NCI-H2196 (cell line): Measurements from ENCODE around the gene TRMO.

Source experiments
- DNase-seq: peaks from one replicate; lab custom pipeline; 2025; ENCODE audit not compliant: unreplicated experiment; lab: John Stamatoyannopoulos, UW

TRMO gene

DNA sequence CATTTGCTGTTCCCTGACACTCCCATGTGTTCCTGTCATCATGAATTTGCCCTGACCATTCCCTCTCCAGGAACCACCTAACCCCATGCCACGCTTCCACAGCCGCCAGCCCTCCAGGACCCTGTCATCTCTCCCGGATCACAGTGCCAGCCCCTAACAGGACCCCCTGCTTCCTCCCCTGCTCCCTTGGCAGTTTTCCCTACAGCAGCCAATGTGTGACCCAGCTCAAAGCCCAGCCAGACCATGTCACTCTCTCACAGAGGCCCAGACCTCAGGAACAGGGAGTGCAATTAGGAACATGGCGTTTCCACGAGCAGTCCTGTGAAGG lies 61.2 kb downstream of the TRMO start:
- no peak for DNase-seq

DNA sequence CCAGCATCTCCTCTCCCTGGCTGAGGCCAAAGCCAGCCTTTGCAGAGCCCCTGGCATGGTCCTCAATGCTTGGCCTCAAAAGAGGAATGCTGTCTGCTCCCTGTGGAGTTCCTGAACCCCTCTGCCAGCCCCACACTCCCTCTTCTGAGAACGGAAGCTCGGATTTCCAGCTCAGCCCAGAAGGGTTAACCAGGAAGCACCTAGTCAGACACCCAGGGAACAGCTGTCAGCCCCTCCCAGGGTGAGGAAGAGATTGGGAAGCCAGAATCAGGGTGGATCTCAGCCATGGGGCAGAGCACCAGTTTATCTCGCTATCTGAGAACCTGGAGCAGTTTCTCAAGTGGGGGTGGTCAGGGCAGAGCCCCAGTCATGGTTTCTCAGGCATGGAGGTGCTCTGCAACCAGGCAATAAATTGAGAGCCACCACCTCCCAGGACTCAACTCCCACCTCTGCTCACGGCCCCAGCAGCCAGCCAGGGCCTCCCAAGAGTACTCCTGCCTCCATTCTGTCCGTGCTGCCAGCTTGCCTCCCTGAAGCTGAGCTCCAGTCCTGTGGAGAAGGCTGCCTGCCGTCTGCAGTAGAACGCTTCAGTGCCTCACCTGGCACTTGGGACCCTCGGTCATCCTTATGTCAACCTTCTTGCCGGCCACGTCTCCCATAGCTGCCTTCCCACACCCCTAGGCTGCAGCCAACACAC lies 61.7 kb downstream of the TRMO start:
- DNase-seq = no peak

- no peak for DNase-seq
These were observed 63.0 kb downstream of the TRMO start for GRCh38 chr9:97859346-97859745.

DNA sequence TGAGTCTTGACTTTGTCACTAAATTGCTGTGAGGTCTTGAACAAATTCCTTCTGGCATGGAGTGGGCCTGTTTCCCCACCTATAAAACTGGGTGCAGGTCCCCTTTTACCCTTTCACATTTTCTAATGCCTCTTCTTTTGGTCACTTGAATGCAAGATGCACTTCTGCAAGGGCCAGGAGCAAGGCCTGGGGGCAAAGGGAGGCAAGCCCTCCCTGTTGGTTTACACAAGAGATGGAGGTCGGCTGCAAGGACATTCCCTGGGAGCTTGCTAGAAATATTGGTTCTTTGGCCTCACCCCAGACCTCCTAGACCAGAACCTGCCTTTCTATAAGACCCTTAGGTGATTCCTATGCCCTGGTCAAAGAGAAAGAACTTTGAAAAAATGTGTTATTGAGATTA lies 63.5 kb downstream of the TRMO start:
- DNase-seq = no peak

- DNase-seq = no peak
These were observed 63.9 kb downstream of the TRMO start for GRCh38 chr9:97858393-97858713.

DNA sequence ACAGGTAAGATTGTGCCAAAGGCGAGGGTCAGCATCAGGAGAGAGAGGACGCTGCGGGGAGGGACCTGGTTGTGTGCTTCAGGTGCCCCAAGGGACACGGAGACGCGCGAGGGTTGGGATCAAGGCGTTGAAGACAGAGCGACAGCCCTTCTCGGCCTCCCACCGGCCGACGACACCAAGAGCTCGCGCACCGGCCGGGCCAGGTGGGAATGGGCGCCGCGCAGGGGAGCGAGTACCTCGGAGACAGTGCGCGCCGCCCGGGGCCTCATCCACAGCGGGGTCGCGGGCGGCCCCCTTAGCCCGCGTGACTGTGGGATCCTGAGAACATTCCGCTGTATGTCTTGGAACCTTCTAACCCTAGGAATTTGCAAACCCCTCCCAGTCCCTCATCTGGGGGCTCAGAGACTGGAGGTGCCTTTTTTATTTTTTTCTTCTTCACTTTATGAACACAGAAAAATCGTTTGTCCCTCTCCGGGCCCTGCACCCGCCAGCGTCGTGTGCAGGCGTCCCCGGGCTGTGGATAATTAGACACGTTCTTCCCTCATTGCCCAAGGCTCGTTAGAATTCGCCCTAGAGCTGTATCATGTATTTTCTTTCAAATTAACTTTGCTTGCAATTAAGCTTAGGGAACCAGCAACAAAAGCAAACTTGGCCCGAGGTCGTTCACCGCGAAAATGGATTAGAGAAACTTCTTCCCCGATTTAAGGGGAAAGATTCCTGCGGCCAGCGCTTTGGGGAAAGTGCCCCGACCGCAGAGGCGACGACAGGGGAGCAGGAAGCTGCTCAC lies 64.5 kb downstream of the TRMO start:
- no peak for DNase-seq

- no peak for DNase-seq
These were observed 65.3 kb downstream of the TRMO start for GRCh38 chr9:97856857-97857605.

- DNase-seq = no peak
These were observed 66.4 kb downstream of the TRMO start for GRCh38 chr9:97855899-97856298.

DNA sequence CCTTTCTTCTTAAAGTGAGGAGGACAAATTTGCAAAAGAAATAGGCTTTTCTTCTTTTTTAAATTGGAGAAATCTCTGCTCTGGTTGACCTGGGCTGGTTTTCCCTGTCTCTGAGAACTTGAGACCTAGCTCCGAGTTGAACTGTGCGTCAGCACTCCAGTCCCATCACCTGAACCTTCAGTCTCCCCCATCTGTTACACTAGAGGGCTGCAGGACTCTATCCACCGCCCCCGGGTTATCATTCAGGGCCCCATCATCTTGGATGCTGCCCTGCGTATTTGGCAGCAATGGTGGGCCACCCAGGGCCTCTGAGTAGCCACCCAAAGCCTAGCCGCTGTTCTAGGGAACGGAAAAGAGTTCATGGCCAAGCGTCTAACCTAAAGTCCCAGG lies 66.8 kb downstream of the TRMO start:
- no peak for DNase-seq

DNA sequence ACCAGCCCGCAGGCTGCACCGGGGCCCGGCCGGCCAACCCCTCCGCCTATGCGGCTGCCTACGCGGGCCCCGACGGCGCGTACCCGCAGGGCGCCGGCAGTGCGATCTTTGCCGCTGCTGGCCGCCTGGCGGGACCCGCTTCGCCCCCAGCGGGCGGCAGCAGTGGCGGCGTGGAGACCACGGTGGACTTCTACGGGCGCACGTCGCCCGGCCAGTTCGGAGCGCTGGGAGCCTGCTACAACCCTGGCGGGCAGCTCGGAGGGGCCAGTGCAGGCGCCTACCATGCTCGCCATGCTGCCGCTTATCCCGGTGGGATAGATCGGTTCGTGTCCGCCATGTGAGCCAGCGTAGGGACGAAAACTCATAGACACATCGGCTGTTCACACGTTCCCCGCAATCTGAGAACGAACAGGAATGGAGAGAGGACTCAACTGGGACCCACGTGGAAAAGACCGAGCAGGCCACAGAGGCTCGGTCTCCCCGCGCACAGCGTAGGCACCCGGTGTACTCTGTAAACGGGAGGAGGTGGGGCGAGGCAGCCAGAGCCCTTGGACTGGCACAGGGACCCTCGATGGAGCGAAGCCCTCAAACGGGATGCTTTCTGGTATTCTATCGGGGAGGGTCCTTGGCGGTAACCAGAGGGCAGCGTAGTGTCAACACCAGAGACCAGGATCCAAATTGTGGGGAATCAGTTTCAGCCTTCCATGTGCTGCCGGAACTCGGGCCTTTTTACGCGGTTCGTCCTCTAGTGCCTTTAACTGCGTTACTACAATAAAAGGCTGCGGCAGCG lies 67.4 kb downstream of the TRMO start:
- no peak for DNase-seq
